IMR-90 (cell line): Measurements from ENCODE around the gene NUP210. TPM values are rescaled to one million over a fixed set of nuclear protein-coding genes. Genes with fewer than 3 reads are reported as not detected.

Experiments
- ATAC-seq: fragments of 200-7000 bp; cut with Tn5 transposase; 2 replicates; pipeline ENCODE4 v1.9.1; 2020; ENCODE audit warnings: low read depth, mild to moderate bottlenecking, moderate library complexity
- BruUV-seq: library from RNA; stranded (reverse); fragments of 400-500 nt; replicated peaks from 2 replicates; lab custom pipeline; 2021; lab: Mats Ljungman, UMichigan
- CTCF ChIA-PET: fragments of 300-600 bp; formaldehyde crosslinking; extraction: SDS; loops from one replicate; lab custom pipeline; 2021; ENCODE audit warnings: antibody characterized with exemption; lab: Yijun Ruan, JAX
- POLR2A ChIA-PET: fragments of 300-600 bp; sonication (Branson Sonifier 250); formaldehyde crosslinking; loops from one replicate; lab custom pipeline; 2022; ENCODE audit warnings: antibody characterized with exemption; ENCODE audit not compliant: unreplicated experiment; lab: Charles Lee
- DNase-seq: peaks from one replicate; pipeline ENCODE4 v3.0.0; 2013
- H2AFZ ChIP-seq: replicated peaks from 2 replicates; pipeline ENCODE3; 2013; ENCODE audit warnings: low read length, mild to moderate bottlenecking; ENCODE audit not compliant: poor library complexity
- H2AK5ac ChIP-seq: 2 replicates; pipeline ENCODE4 v1.6.1; 2013; ENCODE audit warnings: low read depth, low read length, inconsistent platforms
- H2AK9ac ChIP-seq: replicated peaks from 2 replicates; pipeline ENCODE3; 2013; ENCODE audit warnings: mild to moderate bottlenecking, low read depth, low read length, moderate library complexity; ENCODE audit not compliant: poor library complexity
- H2BK120ac ChIP-seq: 2 replicates; pipeline ENCODE4 v1.6.1; 2013; ENCODE audit warnings: low read depth, low read length, inconsistent platforms
- H2BK15ac ChIP-seq: 3 replicates; pipeline ENCODE4 v1.6.1; 2013; ENCODE audit warnings: low read depth, low read length, inconsistent platforms
- H2BK20ac ChIP-seq: 2 replicates; pipeline ENCODE4 v1.6.1; 2013; ENCODE audit warnings: low read depth, mild to moderate bottlenecking, inconsistent platforms, low read length, moderate library complexity
- H2BK5ac ChIP-seq: 2 replicates; pipeline ENCODE4 v1.6.1; 2013; ENCODE audit warnings: mild to moderate bottlenecking, low read depth, low read length, inconsistent platforms; ENCODE audit not compliant: poor library complexity, severe bottlenecking
- H3K14ac ChIP-seq: replicated peaks from 2 replicates; pipeline ENCODE4 v1.6.1; 2013; ENCODE audit warnings: low read depth, low read length, inconsistent platforms
- H3K18ac ChIP-seq: 2 replicates; pipeline ENCODE4 v1.6.1; 2013; ENCODE audit warnings: low read depth, low read length, control low read depth
- H3K23ac ChIP-seq: 2 replicates; pipeline ENCODE4 v1.6.1; 2013; ENCODE audit warnings: low read depth, low read length, inconsistent platforms
- H3K27ac ChIP-seq: 2 replicates; pipeline ENCODE4 v1.5.1; 2013; ENCODE audit warnings: mild to moderate bottlenecking, control low read depth, low read length; ENCODE audit not compliant: insufficient read depth
- H3K27me3 ChIP-seq: 2 replicates; pipeline ENCODE4 v1.6.1; 2013; ENCODE audit warnings: low read length; ENCODE audit not compliant: control insufficient read depth, insufficient read depth
- H3K36me3 ChIP-seq: 2 replicates; pipeline ENCODE4 v1.6.1; 2013; ENCODE audit warnings: low read length, mixed read lengths; ENCODE audit not compliant: control insufficient read depth, insufficient read depth
- H3K4ac ChIP-seq: 2 replicates; pipeline ENCODE4 v1.6.1; 2013; ENCODE audit warnings: low read depth, low read length, inconsistent platforms
- H3K4me1 ChIP-seq: 2 replicates; pipeline ENCODE4 v1.6.1; 2013; ENCODE audit warnings: low read length, mixed read lengths; ENCODE audit not compliant: control insufficient read depth, insufficient read depth
- H3K4me2 ChIP-seq: 2 replicates; pipeline ENCODE4 v1.6.1; 2013; ENCODE audit warnings: low read depth, mild to moderate bottlenecking, control low read depth, low read length, moderate library complexity
- H3K4me3 ChIP-seq: 2 replicates; pipeline ENCODE4 v1.5.1; 2013; ENCODE audit warnings: low read depth, mild to moderate bottlenecking, control low read depth, low read length, moderate library complexity; ENCODE audit not compliant: insufficient read depth
- H3K56ac ChIP-seq: 2 replicates; pipeline ENCODE4 v1.6.1; 2013; ENCODE audit warnings: low read length, inconsistent platforms; ENCODE audit not compliant: insufficient read depth; ENCODE audit errors: extremely low read depth
- H3K79me1 ChIP-seq, 2 experiments: 2 replicates each; pipeline ENCODE4 v1.6.1; 2013; ENCODE audit warnings: low read length in 2 of 2, inconsistent platforms in 1 of 2, low read depth in 1 of 2
- H3K9ac ChIP-seq: 2 replicates; pipeline ENCODE4 v1.6.1; 2013; ENCODE audit warnings: low read depth, low read length, control low read depth
- H3K9me1 ChIP-seq: 2 replicates; pipeline ENCODE4 v1.6.1; 2013; ENCODE audit warnings: low read length, inconsistent platforms; ENCODE audit not compliant: insufficient read depth
- H3K9me3 ChIP-seq: 2 replicates; pipeline ENCODE4 v1.6.1; 2013; ENCODE audit warnings: low read length; ENCODE audit not compliant: control insufficient read depth, insufficient read depth
- H4K20me1 ChIP-seq: 2 replicates; pipeline ENCODE4 v1.6.1; 2013; ENCODE audit warnings: low read length, inconsistent platforms; ENCODE audit not compliant: insufficient read depth
- H4K5ac ChIP-seq: 2 replicates; pipeline ENCODE4 v1.6.1; 2013; ENCODE audit warnings: mild to moderate bottlenecking, low read depth, low read length, control low read depth
- H4K8ac ChIP-seq, 2 experiments: 2 replicates each; pipeline ENCODE4 v1.6.1; 2013; ENCODE audit warnings: low read depth in 2 of 2, low read length in 2 of 2, control low read depth in 1 of 2, inconsistent platforms in 1 of 2
- H4K91ac ChIP-seq: 2 replicates; pipeline ENCODE4 v1.6.1; 2013; ENCODE audit warnings: low read depth, low read length, inconsistent platforms; ENCODE audit not compliant: insufficient read depth
- BHLHE40 ChIP-seq: fragments of 150-350 bp; IDR thresholded peaks from 2 replicates; pipeline ENCODE4 v1.6.1; 2016; ENCODE audit warnings: mild to moderate bottlenecking, low read depth, low read length
- CHD1 ChIP-seq: IDR thresholded peaks from 2 replicates; pipeline ENCODE4 v1.6.1; 2012; ENCODE audit warnings: low read depth, low read length, improper control_type of control experiment
- ELK1 ChIP-seq: fragments of 150-350 bp; IDR thresholded peaks from 2 replicates; pipeline ENCODE4 v1.6.1; 2016; ENCODE audit warnings: low read depth, mild to moderate bottlenecking, low read length, moderate library complexity, borderline replicate concordance
- FOS ChIP-seq: fragments of 150-350 bp; IDR thresholded peaks from 2 replicates; pipeline ENCODE4 v1.6.1; 2016; ENCODE audit warnings: low read depth, low read length
- MXI1 ChIP-seq: IDR thresholded peaks from 2 replicates; pipeline ENCODE4 v1.6.1; 2012; ENCODE audit warnings: low read depth, mild to moderate bottlenecking, low read length, moderate library complexity, borderline replicate concordance
- NFE2L2 ChIP-seq: fragments of 150-350 bp; IDR thresholded peaks from 2 replicates; pipeline ENCODE4 v1.6.1; 2016; ENCODE audit warnings: low read depth, mild to moderate bottlenecking, low read length
- POLR2A ChIP-seq: IDR thresholded peaks from 2 replicates; pipeline ENCODE4 v1.6.1; 2012; ENCODE audit warnings: mild to moderate bottlenecking, low read depth, low read length
- USF2 ChIP-seq: fragments of 150-350 bp; IDR thresholded peaks from 2 replicates; pipeline ENCODE4 v1.6.1; 2017; ENCODE audit warnings: mild to moderate bottlenecking, antibody characterized with exemption, low read length, low read depth
- WGBS, 2 experiments: methylation state at CpG; one replicate each; pipeline versions ENCODE4 v1.1.5 to v1.1.7; 2013; ENCODE audit warnings: missing lambda C conversion rate in 2 of 2; ENCODE audit not compliant: insufficient read length in 1 of 2; ENCODE audit errors: extremely low coverage in 2 of 2; 5-methylcytosine and 5-hydroxymethylcytosine counted together
- dilution Hi-C: fragments of 300-500 bp; cut with HindIII; formaldehyde crosslinking; loops from one replicate; pipeline ENCODE4 v1.14.3; 2018; ENCODE audit warnings: low sequenced_read_pairs; ENCODE audit not compliant: unreplicated experiment
- in situ Hi-C: fragments of 300-500 bp; cut with MboI; formaldehyde crosslinking; loops from 3 replicates; pipeline ENCODE4 v1.14.3; 2019; ENCODE audit warnings: low sequenced_read_pairs, inconsistent platforms, mixed read lengths
- intact Hi-C: fragments of 100-400 bp; cut with micrococcal nuclease; formaldehyde crosslinking; loops from 2 replicates; pipeline ENCODE4 v1.10.0; 2022
- polyA plus RNA-seq, 3 experiments: library from polyadenylated mRNA; depleted of rRNA; stranded (reverse); fragments of >200 nt; gene quantifications; 2 replicates each; pipeline ENCODE4 v1.2.3, GENCODE V29; 2012; ENCODE audit warnings: low replicate concordance in 1 of 3
- total RNA-seq: library from RNA; depleted of rRNA; stranded (reverse); fragments of >200 nt; gene quantifications from 2 replicates; pipeline ENCODE4 v1.2.3, GENCODE V29; 2012

Gene NUP210
- total and polyA plus RNA-seq, 2 of the 4 experiments (the other 2 are of a cell fraction): under 0.01 to 0.03 TPM

DNA sequence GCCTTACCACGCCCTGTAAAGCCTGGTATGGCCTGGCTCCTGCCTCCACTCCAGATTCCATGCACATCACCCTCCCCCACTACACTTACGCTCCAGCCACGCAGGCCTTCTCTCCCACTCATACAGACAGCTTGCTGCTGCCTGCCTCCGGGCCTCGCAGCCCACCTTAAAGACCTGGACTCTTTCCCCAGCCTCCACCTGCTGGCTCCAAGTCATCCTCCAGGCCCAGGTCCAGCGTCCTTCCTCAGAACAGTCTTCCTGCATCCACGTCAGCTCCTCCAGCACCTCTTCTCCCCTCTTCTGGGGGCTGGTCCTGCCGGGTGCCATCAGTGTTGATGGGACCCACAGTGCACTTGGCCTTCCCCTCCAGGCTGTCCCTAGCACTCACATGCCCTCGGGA, 75.5 kb downstream of the NUP210 start:
- no peak for DNase-seq
- Histone ChIP-seq H2AK9ac (no peak overlapping the region), H4K20me1 (no peaks in the 10 kb centered on the region), H3K9ac (no peak overlapping the region), H2BK120ac (no peak overlapping the region), H3K9me3 (no peaks in the 10 kb centered on the region), H3K4me3 (no peak overlapping the region), H3K14ac (no peak overlapping the region), H4K91ac (no peak overlapping the region), H3K4me1 (peaks cover 2% of the 10 kb centered on the region; the same call in 1 of the 2 replicates), H3K79me1 (no peaks in the 10 kb centered on the region), H3K23ac (no peak overlapping the region), H2BK5ac (no peak overlapping the region), H4K5ac (no peak overlapping the region), H3K9me1 (no peaks in the 10 kb centered on the region), H2AK5ac (no peak overlapping the region), H3K4me2 (no peak overlapping the region), H4K8ac (no peak overlapping the region), H3K18ac (no peak overlapping the region), H3K56ac (no peak overlapping the region), H2BK15ac (no peak overlapping the region), H2BK20ac (no peak overlapping the region), H3K4ac (no peak overlapping the region), H3K27me3 (peaks cover 19% of the 10 kb centered on the region; the same call in 1 of the 2 replicates), H3K36me3 (no peaks in the 10 kb centered on the region), H3K27ac (no peak overlapping the region), H2AFZ (no peak overlapping the region)
- ATAC-seq: no peak
- WGBS, 2 experiments: 73% methylated on average over 7 of the region's 9 CpGs; no CpG with 5 or more reads in 1 of the 2 experiments
- intact Hi-C loops (no loop called here), in situ Hi-C loops (no loop called here), dilution Hi-C loops (no loop called here)
- no TSS peak for BruUV-seq
- POLR2A ChIA-PET: no interaction called here
- CTCF ChIA-PET: interaction anchor here (1.2 kb wide), 2 partner anchors 9 to 253 kb away, joined by 3 read pairs; no protein-coding TSS in a partner anchor
- TF ChIP-seq FOS (no peak), POLR2A (no peak), BHLHE40 (no peak), ELK1 (no peak), NFE2L2 (no peak), MXI1 (no peak), CHD1 (no peak), USF2 (no peak)
